HL-60/S4 (cell line): ENCODE data around the gene LGALS8.
"Not testable (repeated sequence)": the region's sequence is repeated elsewhere in the genome, so short reads cannot be mapped to it uniquely, and the experiment has no call there.

Source experiments
- in situ Hi-C: fragments of 300-500 bp; cut with MboI; formaldehyde crosslinking; loops from 2 replicates; pipeline ENCODE4 v1.14.3; 2022; ENCODE audit warnings: low sequenced_read_pairs

The LGALS8 gene

GRCh38 chr1:236536540-236536939, 12.8 kb downstream of the LGALS8 start:
- in situ Hi-C loops: no loop called here

GRCh38 chr1:236540813-236541465, 17.2 kb downstream of the LGALS8 start:
- in situ Hi-C loops: no loop called here

- in situ Hi-C loops: no loop called here
Measured at GRCh38 chr1:236541710-236542109, 17.9 kb downstream of the LGALS8 start.

GRCh38 chr1:236543065-236543669, 19.4 kb downstream of the LGALS8 start:
- in situ Hi-C loops: no loop called here

- in situ Hi-C loops: no loop called here
Measured at GRCh38 chr1:236545621-236546169, 21.9 kb downstream of the LGALS8 start.

- in situ Hi-C loops: no loop called here
Measured at GRCh38 chr1:236548452-236548851, 24.7 kb downstream of the LGALS8 start.

- in situ Hi-C loops: no loop called here
Measured at GRCh38 chr1:236550961-236551851, 27.4 kb downstream of the LGALS8 start.

GRCh38 chr1:236552096-236552495, 28.3 kb downstream of the LGALS8 start:
- in situ Hi-C loops: no loop called here

GRCh38 chr1:236552901-236553300, 29.1 kb downstream of the LGALS8 start:
- in situ Hi-C loops: no loop called here

GRCh38 chr1:236553370-236553769, 29.6 kb downstream of the LGALS8 start:
- in situ Hi-C loops: no loop called here

- in situ Hi-C loops: no loop called here
Measured at GRCh38 chr1:236556606-236557005, 32.8 kb downstream of the LGALS8 start.

- in situ Hi-C loops: no loop called here
Measured at GRCh38 chr1:236558081-236558480, 34.3 kb downstream of the LGALS8 start.

GRCh38 chr1:236558846-236559245, 35.1 kb downstream of the LGALS8 start:
- in situ Hi-C loops: no loop called here

- in situ Hi-C loops: no loop called here
Measured at GRCh38 chr1:236560213-236560771, 36.5 kb downstream of the LGALS8 start.

- in situ Hi-C loops: no loop called here
Measured at GRCh38 chr1:236561976-236562375, 38.2 kb downstream of the LGALS8 start.

- in situ Hi-C loops: no loop called here
Measured at GRCh38 chr1:236565530-236565929, 41.7 kb downstream of the LGALS8 start.

GRCh38 chr1:236568285-236568894, 44.6 kb downstream of the LGALS8 start:
- in situ Hi-C loops: no loop called here

GRCh38 chr1:236575523-236575922, 51.7 kb downstream of the LGALS8 start:
- in situ Hi-C loops: no loop called here

GRCh38 chr1:236576004-236576403, 52.2 kb downstream of the LGALS8 start:
- in situ Hi-C loops: no loop called here

GRCh38 chr1:236577041-236577440, 53.3 kb downstream of the LGALS8 start:
- in situ Hi-C loops: not testable (repeated sequence)

GRCh38 chr1:236578661-236579060, 54.9 kb downstream of the LGALS8 start:
- in situ Hi-C loops: no loop called here
